SK-N-MC (cell line): ENCODE data around the gene MLIP.

Source experiments
- EZH2 ChIP-seq: fragments of 200-600 bp; sonication (generic); IDR thresholded peaks from one replicate; pipeline ENCODE4 v1.6.1; 2017; ENCODE audit warnings: antibody characterized with exemption
- POLR2AphosphoS5 ChIP-seq: IDR thresholded peaks from 2 replicates; pipeline ENCODE4 v1.6.1; 2012; ENCODE audit warnings: mild to moderate bottlenecking, low read depth, low read length, borderline replicate concordance

- TF ChIP-seq EZH2 (no peak), POLR2AphosphoS5 (no peak)
Measured at GRCh38 chr6:54243699-54244098, 132.5 kb downstream of the MLIP start.
